HepG2 (cell line): Measurements from ENCODE around the gene TMEM198. TPM values are rescaled to one million over a fixed set of nuclear protein-coding genes. Genes with fewer than 3 reads are reported as not detected.

Source experiments
- CBX1 ChIP-seq: IDR thresholded peaks from one replicate; pipeline ENCODE4 v1.6.1; 2016; ENCODE audit warnings: antibody characterized with exemption, low read depth
- FOXA3 ChIP-seq: IDR thresholded peaks from 2 replicates; pipeline ENCODE4 v1.6.1; 2016; ENCODE audit warnings: missing genetic modification reagents, missing compliant biosample characterization
- FOXO1 ChIP-seq: sonication (generic); formaldehyde crosslinking; IDR thresholded peaks from 2 replicates; pipeline ENCODE4 v1.4.0; 2020; ENCODE audit warnings: missing genetic modification reagents
- KDM3A ChIP-seq: IDR thresholded peaks from 2 replicates; pipeline ENCODE4 v1.6.1; 2018; ENCODE audit warnings: low read depth, missing compliant biosample characterization
- MXD4 ChIP-seq: IDR thresholded peaks from 2 replicates; pipeline ENCODE4 v1.6.1; 2016; ENCODE audit warnings: mild to moderate bottlenecking, missing biosample characterization, missing genetic modification reagents
- PCBP2 ChIP-seq: fragments of 200-400 bp; formaldehyde crosslinking; optimal IDR thresholded peaks from 2 replicates; pipeline ENCODE3; 2018; ENCODE audit warnings: low read length, low read depth; ENCODE audit not compliant: poor library complexity, severe bottlenecking
- PHF21A ChIP-seq: sonication (generic); formaldehyde crosslinking; IDR thresholded peaks from 2 replicates; pipeline ENCODE4 v1.5.0; 2020; ENCODE audit warnings: mild to moderate bottlenecking, missing genetic modification reagents
- RXRB ChIP-seq: IDR thresholded peaks from 2 replicates; pipeline ENCODE4 v1.6.1; 2016; ENCODE audit warnings: borderline replicate concordance, missing genetic modification reagents, missing compliant biosample characterization
- SRSF1 ChIP-seq: fragments of 200-400 bp; formaldehyde crosslinking; optimal IDR thresholded peaks from 2 replicates; pipeline ENCODE3; 2017; ENCODE audit warnings: mild to moderate bottlenecking, low read depth, low read length, moderate library complexity
- ZBTB1 ChIP-seq: sonication (generic); formaldehyde crosslinking; IDR thresholded peaks from 2 replicates; pipeline ENCODE4 v1.4.0; 2020; ENCODE audit warnings: missing genetic modification reagents, borderline replicate concordance
- ZFP41 ChIP-seq: sonication (generic); formaldehyde crosslinking; IDR thresholded peaks from 2 replicates; pipeline ENCODE4 v1.4.0; 2020; ENCODE audit warnings: mild to moderate bottlenecking, missing genetic modification reagents, borderline replicate concordance
- ZNF264 ChIP-seq: sonication (generic); formaldehyde crosslinking; IDR thresholded peaks from 2 replicates; pipeline ENCODE4 v1.4.0; 2020; ENCODE audit warnings: missing genetic modification reagents
- ZNF33A ChIP-seq: sonication (generic); formaldehyde crosslinking; IDR thresholded peaks from 2 replicates; pipeline ENCODE4 v1.5.1; 2020; ENCODE audit warnings: missing genetic modification reagents, mild to moderate bottlenecking, moderate library complexity, borderline replicate concordance
- ZNF607 ChIP-seq: sonication (generic); formaldehyde crosslinking; IDR thresholded peaks from 2 replicates; pipeline ENCODE4 v1.5.1; 2020; ENCODE audit warnings: missing genetic modification reagents, mild to moderate bottlenecking, borderline replicate concordance
- ZNF614 ChIP-seq: IDR thresholded peaks from 2 replicates; pipeline ENCODE4 v1.6.1; 2018; ENCODE audit warnings: missing biosample characterization, missing genetic modification reagents, inconsistent platforms, borderline replicate concordance
- ZNF674 ChIP-seq: sonication (generic); formaldehyde crosslinking; IDR thresholded peaks from 2 replicates; pipeline ENCODE4 v1.5.0; 2020; ENCODE audit warnings: low read depth, mild to moderate bottlenecking, missing genetic modification reagents
- polyA plus RNA-seq, 8 experiments: library from polyadenylated mRNA; depleted of rRNA in 3 of 8; stranded (reverse) in 7 of 8; unstranded in 1 of 8; fragments of >200 nt; fragmentation: Illumina TruSeq in 4 of 8; extraction: Trizol in 4 of 8; gene quantifications; 2 replicates each; pipeline versions ENCODE4 v1.2.1 to v1.2.3, GENCODE V29; 2011 to 2016; ENCODE audit warnings: low read depth in 4 of 8, missing spikeins in 1 of 8, mixed read lengths in 1 of 8; ENCODE audit not compliant: insufficient read depth in 1 of 8
- total RNA-seq, 5 experiments: library from RNA; depleted of rRNA; stranded (reverse); fragments of >200 nt; fragmentation: Illumina TruSeq; extraction: Trizol; gene quantifications; 2 replicates each; pipeline ENCODE4 v1.2.3, GENCODE V29; 2016; ENCODE audit warnings: low read depth in 1 of 5
- TF ChIP-seq, protein P1 (sequence below): sonication (generic); formaldehyde crosslinking; IDR thresholded peaks from 2 replicates; pipeline ENCODE4 v1.5.0; 2020; ENCODE audit warnings: missing genetic modification reagents
- TF ChIP-seq, protein P2 (sequence below): sonication (generic); formaldehyde crosslinking; IDR thresholded peaks from 2 replicates; pipeline ENCODE4 v1.9.0; 2022; ENCODE audit warnings: missing genetic modification reagents, mild to moderate bottlenecking, borderline replicate concordance
- TF ChIP-seq, protein P3 (sequence below): sonication (generic); formaldehyde crosslinking; IDR thresholded peaks from 2 replicates; pipeline ENCODE4 v1.8.1; 2023; ENCODE audit warnings: mild to moderate bottlenecking, inconsistent platforms, moderate library complexity, missing genetic modification reagents, borderline replicate concordance
- TF ChIP-seq, protein P4 (sequence below): sonication (generic); formaldehyde crosslinking; IDR thresholded peaks from 2 replicates; pipeline ENCODE4 v1.4.0; 2020; ENCODE audit warnings: missing genetic modification reagents, borderline replicate concordance
- TF ChIP-seq, protein P5 (sequence below): sonication (generic); formaldehyde crosslinking; IDR thresholded peaks from 2 replicates; pipeline ENCODE4 v1.5.1; 2020; ENCODE audit warnings: missing genetic modification reagents, mild to moderate bottlenecking, borderline replicate concordance

TMEM198 gene
- total and polyA plus RNA-seq, 2 of the 13 experiments (the other 11 are each of a cell fraction or from before 2014, with no cell fraction given), result 17.3 to 23.5 TPM

DNA sequence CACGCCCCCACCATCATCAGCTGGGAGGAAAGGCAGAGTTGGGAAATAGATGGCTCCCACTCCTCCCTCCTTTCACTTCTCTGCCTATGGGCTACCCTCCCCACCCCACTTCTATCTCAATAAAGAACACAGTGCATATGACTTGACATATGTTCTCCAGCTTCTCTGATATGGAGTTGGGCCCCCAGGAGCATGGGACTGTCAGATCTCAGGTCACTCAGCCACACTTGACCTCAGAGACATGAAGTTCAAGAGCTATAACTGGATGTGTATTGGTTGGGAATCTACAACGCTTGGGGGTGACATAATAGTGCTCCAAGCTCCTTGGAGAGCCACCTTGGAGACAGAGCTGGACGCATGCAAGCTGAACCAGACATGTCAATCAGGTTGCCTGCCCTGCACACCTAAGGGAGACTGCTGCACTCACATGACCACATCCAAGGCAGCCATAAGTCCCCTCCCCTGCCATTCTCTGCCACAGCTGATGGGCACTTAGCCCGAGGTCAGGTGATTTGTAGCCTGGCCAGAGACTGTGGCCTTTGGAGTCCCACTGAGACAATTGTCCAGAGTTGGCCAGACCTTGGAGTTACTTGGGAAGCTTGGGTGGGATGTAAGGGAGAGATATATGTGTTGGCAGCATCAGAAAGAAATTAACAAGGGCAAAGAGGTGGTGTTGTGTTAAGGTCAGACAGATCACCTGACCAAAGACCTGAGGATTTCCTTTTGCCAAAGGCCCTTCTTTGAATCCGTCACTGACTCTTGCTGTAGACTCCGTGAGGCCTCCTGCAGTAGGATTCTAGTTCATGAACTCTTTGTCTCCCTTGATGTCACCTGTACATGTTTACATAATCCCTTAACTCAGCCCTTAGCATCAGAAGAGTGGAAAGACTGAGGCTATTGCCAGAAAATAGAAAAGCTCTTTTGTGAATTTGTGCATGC is 32.0 kb downstream of the TMEM198 start (continued):
- TF ChIP-seq, protein P1, sequence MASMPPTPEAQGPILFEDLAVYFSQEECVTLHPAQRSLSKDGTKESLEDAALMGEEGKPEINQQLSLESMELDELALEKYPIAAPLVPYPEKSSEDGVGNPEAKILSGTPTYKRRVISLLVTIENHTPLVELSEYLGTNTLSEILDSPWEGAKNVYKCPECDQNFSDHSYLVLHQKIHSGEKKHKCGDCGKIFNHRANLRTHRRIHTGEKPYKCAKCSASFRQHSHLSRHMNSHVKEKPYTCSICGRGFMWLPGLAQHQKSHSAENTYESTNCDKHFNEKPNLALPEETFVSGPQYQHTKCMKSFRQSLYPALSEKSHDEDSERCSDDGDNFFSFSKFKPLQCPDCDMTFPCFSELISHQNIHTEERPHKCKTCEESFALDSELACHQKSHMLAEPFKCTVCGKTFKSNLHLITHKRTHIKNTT (CRISPR knock-in tag), result no peak
- TF ChIP-seq, protein P2, sequence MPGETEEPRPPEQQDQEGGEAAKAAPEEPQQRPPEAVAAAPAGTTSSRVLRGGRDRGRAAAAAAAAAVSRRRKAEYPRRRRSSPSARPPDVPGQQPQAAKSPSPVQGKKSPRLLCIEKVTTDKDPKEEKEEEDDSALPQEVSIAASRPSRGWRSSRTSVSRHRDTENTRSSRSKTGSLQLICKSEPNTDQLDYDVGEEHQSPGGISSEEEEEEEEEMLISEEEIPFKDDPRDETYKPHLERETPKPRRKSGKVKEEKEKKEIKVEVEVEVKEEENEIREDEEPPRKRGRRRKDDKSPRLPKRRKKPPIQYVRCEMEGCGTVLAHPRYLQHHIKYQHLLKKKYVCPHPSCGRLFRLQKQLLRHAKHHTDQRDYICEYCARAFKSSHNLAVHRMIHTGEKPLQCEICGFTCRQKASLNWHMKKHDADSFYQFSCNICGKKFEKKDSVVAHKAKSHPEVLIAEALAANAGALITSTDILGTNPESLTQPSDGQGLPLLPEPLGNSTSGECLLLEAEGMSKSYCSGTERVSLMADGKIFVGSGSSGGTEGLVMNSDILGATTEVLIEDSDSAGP (CRISPR knock-in tag), result no peak
- TF ChIP-seq CBX1, result no peak
- peak; percentile 71 for TF ChIP-seq RXRB
- TF ChIP-seq, protein P3, sequence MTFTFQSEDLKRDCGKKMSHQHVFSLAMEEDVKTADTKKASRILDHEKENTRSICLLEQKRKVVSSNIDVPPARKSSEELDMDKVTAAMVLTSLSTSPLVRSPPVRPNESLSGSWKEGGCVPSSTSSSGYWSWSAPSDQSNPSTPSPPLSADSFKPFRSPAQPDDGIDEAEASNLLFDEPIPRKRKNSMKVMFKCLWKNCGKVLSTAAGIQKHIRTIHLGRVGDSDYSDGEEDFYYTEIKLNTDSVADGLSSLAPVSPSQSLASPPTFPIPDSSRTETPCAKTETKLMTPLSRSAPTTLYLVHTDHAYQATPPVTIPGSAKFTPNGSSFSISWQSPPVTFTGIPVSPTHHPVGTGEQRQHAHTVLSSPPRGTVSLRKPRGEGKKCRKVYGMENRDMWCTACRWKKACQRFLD (CRISPR knock-in tag), result no peak
- no peak for TF ChIP-seq MXD4
- no peak for TF ChIP-seq PCBP2
- TF ChIP-seq PHF21A (CRISPR knock-in tag), result no peak
- TF ChIP-seq FOXA3, result peak; percentile 87
- TF ChIP-seq SRSF1, result no peak
- TF ChIP-seq, protein P4, sequence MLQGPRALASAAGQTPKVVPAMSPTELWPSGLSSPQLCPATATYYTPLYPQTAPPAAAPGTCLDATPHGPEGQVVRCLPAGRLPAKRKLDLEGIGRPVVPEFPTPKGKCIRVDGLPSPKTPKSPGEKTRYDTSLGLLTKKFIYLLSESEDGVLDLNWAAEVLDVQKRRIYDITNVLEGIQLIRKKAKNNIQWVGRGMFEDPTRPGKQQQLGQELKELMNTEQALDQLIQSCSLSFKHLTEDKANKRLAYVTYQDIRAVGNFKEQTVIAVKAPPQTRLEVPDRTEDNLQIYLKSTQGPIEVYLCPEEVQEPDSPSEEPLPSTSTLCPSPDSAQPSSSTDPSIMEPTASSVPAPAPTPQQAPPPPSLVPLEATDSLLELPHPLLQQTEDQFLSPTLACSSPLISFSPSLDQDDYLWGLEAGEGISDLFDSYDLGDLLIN, result no peak
- no peak for TF ChIP-seq KDM3A
- no peak for TF ChIP-seq ZBTB1 (CRISPR knock-in tag)
- TF ChIP-seq, protein P5, sequence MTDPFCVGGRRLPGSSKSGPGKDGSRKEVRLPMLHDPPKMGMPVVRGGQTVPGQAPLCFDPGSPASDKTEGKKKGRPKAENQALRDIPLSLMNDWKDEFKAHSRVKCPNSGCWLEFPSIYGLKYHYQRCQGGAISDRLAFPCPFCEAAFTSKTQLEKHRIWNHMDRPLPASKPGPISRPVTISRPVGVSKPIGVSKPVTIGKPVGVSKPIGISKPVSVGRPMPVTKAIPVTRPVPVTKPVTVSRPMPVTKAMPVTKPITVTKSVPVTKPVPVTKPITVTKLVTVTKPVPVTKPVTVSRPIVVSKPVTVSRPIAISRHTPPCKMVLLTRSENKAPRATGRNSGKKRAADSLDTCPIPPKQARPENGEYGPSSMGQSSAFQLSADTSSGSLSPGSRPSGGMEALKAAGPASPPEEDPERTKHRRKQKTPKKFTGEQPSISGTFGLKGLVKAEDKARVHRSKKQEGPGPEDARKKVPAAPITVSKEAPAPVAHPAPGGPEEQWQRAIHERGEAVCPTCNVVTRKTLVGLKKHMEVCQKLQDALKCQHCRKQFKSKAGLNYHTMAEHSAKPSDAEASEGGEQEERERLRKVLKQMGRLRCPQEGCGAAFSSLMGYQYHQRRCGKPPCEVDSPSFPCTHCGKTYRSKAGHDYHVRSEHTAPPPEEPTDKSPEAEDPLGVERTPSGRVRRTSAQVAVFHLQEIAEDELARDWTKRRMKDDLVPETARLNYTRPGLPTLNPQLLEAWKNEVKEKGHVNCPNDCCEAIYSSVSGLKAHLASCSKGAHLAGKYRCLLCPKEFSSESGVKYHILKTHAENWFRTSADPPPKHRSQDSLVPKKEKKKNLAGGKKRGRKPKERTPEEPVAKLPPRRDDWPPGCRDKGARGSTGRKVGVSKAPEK (CRISPR knock-in tag), result no peak
- no peak for TF ChIP-seq FOXO1
- no peak for TF ChIP-seq ZNF674 (CRISPR knock-in tag)
- 0 out of 2 replicates have a peak, but pooled peaks have one; percentile 15 for TF ChIP-seq ZFP41 (CRISPR knock-in tag)
- no peak for TF ChIP-seq ZNF607
- 0 out of 2 replicates have a peak, but pooled peaks have one; percentile 57 for TF ChIP-seq ZNF264 (CRISPR knock-in tag)
- TF ChIP-seq ZNF33A (CRISPR knock-in tag), result no peak
- no peak; the same call in 1 of the 2 replicates for TF ChIP-seq ZNF614
